HG03060 (cell line): ENCODE data around the gene IDUA.
"Not testable (repeated sequence)": the region's sequence is repeated elsewhere in the genome, so short reads cannot be mapped to it uniquely, and the experiment has no call there.

Experiments used
- ATAC-seq: cut with Tn5 transposase; IDR thresholded peaks from one replicate; pipeline ENCODE4 v1.9.1; 2021; ENCODE audit warnings: low read depth, moderate number of reproducible peaks; ENCODE audit not compliant: unreplicated experiment

IDUA gene

GRCh38 chr4:999240-999863 is 12.5 kb downstream of the IDUA start:
- ATAC-seq = not testable (repeated sequence)

- ATAC-seq = no peak
Measured at GRCh38 chr4:999882-1000425, 13.1 kb downstream of the IDUA start.

GRCh38 chr4:1000686-1001260 is 13.9 kb downstream of the IDUA start:
- ATAC-seq = no peak

GRCh38 chr4:1001561-1002130 is 14.8 kb downstream of the IDUA start:
- no peak for ATAC-seq

GRCh38 chr4:1002131-1002630 is 15.3 kb downstream of the IDUA start:
- no peak for ATAC-seq

- no peak for ATAC-seq
Measured at GRCh38 chr4:1002631-1003251, 15.9 kb downstream of the IDUA start.

- ATAC-seq = no peak
Measured at GRCh38 chr4:1003271-1004070, 16.6 kb downstream of the IDUA start.

GRCh38 chr4:1004071-1004418 is 17.2 kb downstream of the IDUA start:
- ATAC-seq = no peak

- no peak for ATAC-seq
Measured at GRCh38 chr4:1004557-1005485, 18.0 kb downstream of the IDUA start.

GRCh38 chr4:1006856-1007255 is 20.0 kb downstream of the IDUA start:
- no peak for ATAC-seq

- no peak for ATAC-seq
Measured at GRCh38 chr4:1008840-1009541, 22.1 kb downstream of the IDUA start.

- ATAC-seq = no peak
Measured at GRCh38 chr4:1009542-1010394, 22.9 kb downstream of the IDUA start.

GRCh38 chr4:1010395-1011021 is 23.7 kb downstream of the IDUA start:
- no peak for ATAC-seq

- no peak for ATAC-seq
Measured at GRCh38 chr4:1011022-1011665, 24.3 kb downstream of the IDUA start, which contains the start of gene FGFRL1. FGFRL1 (plus strand) TSS chr4:1011626; CDS start chr4:1012486, 860 bp downstream.

- no peak for ATAC-seq
Measured at GRCh38 chr4:1011666-1012033, 24.8 kb downstream of the IDUA start.

- ATAC-seq = no peak
Measured at GRCh38 chr4:1012034-1012739, 25.3 kb downstream of the IDUA start.
